C4-2B (cell line): ENCODE data around the gene TEX35.
A peak's percentile ranks its signal among the peaks of the same experiment; 100 is the strongest.
"Not testable (repeated sequence)": the region's sequence is repeated elsewhere in the genome, so short reads cannot be mapped to it uniquely, and the experiment has no call there.

Experiments
- H3K27ac ChIP-seq: fragments of 450-650 bp; 2 replicates; pipeline ENCODE4 v1.5.1; 2017
- CTCF ChIP-seq: fragments of 450-650 bp; conservative IDR thresholded peaks from 2 replicates; pipeline ENCODE4 v1.5.1; 2017; ENCODE audit warnings: mild to moderate bottlenecking
- ZFX ChIP-seq: fragments of 450-650 bp; IDR thresholded peaks from 2 replicates; pipeline ENCODE4 v1.6.1; 2017

TEX35 gene

DNA sequence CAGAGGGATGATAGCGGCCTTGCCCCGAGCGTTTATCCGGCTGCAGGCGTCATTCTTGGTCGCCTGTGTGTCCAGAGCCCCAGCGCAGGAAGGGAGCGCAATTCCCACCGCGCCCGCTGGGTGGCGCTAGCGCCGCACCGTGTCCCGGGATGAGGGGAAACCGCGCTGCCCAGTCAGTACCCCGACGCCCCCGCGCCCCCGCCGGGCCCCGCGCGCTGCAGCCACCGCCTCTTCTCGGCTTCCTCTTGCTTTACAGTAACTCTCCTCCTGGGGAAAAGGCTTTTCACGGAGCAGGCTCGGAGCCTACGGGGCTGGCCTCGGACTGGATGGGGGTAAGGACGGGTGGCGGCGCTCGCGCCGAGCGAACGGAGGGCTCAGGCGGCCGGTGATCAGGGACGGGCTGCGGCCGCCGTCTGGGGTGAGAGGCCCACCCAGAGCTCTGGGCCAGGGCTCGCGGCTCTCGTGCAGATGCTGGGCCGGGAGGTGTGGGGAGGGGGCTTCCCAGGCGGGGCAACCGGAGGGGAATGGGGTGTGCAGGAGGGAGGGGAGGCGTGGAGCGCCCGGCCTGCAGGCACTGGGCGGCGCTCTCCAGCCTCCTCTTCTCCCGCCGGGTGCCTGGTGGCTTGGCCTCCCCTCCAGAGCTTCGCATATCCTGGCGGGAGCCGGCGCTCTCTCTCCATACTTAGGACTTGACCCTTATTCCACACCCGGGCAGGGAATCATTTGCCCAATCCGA lies 29.8 kb downstream of the TEX35 start:
- H3K27ac ChIP-seq, result peak overlapping the region; percentile 68
- peak; percentile 100 for TF ChIP-seq CTCF
- no peak for TF ChIP-seq ZFX

- peak overlapping the region; percentile 68; the same call in 1 of the 2 replicates for H3K27ac ChIP-seq
- TF ChIP-seq ZFX (no peak), CTCF (no peak)
These were observed 30.3 kb downstream of the TEX35 start for GRCh38 chr1:178543290-178543607.

DNA sequence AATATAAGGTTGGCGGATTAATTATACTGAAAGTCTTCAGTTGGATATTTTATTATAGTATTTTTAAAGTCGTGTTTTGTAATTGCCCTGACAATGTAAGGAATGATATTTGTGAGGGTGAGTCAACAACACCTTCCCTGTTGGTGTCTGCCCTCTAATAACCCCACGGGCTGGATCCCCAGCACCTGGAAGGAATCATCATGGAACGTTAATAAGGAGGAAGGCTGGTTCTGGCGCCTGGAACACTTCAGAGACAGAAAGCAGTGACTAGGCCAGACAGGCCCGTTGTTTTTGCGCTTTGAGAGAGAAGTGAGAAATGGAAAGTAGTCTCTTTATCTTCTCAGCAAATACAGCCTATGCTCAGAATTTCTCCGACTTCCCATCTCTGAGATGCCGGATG lies 31.6 kb downstream of the TEX35 start:
- TF ChIP-seq CTCF (no peak), ZFX (no peak)

GRCh38 chr1:178548108-178548507 lies 35.2 kb downstream of the TEX35 start:
- TF ChIP-seq ZFX (no peak), CTCF (peak; percentile 25; the same call in 1 of the 2 replicates)
- no peak overlapping the region for H3K27ac ChIP-seq

More for the DNA sequence above, 31.6 kb downstream of the TEX35 start:
- H3K27ac ChIP-seq, result no peak overlapping the region

GRCh38 chr1:178551307-178551706 lies 38.4 kb downstream of the TEX35 start:
- TF ChIP-seq CTCF (no peak), ZFX (no peak)
- no peak overlapping the region for H3K27ac ChIP-seq

DNA sequence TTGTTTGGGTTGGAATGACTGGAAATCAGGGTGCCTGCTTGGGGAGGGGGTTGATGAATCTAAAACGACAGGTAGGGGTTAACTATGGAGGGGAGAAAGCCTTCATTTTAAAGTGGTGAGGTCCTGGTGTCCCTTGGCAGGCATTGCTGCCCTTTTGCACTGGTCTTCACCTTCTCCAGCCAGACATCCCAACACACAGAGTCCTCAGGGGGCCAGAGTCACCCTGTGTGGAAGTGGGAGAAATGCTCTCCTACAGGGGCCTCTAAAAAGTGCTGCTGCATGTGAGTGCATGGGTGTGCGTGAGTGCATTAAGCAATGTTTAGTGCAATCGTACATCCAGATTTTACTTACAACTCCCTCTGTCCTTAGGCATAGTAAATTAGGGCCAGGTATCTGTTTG lies 39.0 kb downstream of the TEX35 start:
- no peak overlapping the region for H3K27ac ChIP-seq
- TF ChIP-seq CTCF, result no peak
- TF ChIP-seq ZFX, result no peak

- H3K27ac ChIP-seq, result no peak overlapping the region
- TF ChIP-seq CTCF, result no peak
- TF ChIP-seq ZFX, result no peak
These were observed 39.9 kb downstream of the TEX35 start for GRCh38 chr1:178552856-178553255.

DNA sequence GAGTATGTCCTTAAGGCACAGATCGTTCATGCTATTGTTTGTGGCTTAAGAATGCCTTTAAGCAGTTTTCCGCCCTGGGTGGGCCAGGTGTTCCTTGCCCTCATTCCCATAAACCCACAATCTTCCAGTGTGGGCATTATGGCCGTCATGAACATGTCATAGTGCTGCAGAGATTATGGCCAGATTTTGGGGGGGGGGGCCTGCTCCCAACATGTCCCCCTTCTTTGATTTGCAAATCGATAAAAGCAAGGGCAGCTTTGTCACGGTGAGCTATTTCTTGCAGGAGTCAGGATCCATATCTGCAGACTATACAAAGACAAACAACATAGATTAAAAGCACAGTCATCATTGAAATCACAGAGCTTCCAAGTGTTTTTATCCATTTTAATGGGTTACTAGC lies 41.4 kb downstream of the TEX35 start:
- H3K27ac ChIP-seq, result not testable (repeated sequence)

DNA sequence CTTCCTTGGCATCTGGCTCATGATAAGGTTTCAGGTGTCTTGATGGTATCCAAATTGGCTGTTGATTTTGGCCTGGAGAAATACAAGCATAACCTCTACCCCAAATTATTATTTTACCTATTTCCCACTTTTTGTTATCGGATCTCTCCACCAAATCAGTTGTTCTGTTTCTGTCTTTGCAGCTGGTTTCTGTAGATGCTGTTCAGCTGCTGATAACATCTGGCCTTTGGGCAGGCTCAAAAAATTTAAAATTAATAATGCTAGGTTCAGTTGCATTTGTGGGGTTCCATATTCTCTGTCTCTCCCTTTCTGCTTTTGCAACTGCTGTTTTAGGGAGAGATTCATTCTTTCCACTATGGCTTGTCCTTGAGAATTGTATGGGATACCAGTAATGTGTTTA lies 42.7 kb downstream of the TEX35 start:
- not testable (repeated sequence) for H3K27ac ChIP-seq

DNA sequence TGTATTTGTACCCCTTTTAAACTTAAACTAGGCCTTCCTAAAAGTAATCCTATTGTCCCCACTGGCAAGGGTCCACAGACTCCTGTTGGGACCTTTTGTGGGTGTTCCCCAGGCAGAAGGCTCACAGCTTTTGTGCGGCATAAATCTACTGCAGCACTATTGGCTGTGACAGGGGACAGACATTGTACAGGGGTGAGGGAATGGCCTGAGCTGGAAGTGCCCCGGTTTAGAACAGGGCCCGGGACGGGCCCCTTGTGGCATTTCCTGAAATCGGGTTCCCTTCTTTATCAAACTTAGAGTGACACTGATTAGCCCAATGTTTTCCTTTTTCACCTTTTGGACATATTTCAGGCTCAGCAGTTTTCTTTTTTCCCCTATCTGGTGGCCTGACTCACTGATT lies 45.9 kb downstream of the TEX35 start:
- H3K27ac ChIP-seq, result not testable (repeated sequence)
